Activated CD8-positive, alpha-beta memory T cell treated with anti-CD3 and anti-CD28 coated beads for 36 hours (primary cell): ENCODE measurements around the gene IGF2R. TPM values are rescaled to one million over a fixed set of nuclear protein-coding genes. Genes with fewer than 3 reads are reported as not detected.

Experiments
- CTCF ChIA-PET: fragments of 350-600 bp; sonication (Branson Sonifier 250); formaldehyde crosslinking; loops from one replicate; lab custom pipeline; 2021; ENCODE audit warnings: antibody characterized with exemption; lab: Charles Lee
- POLR2A ChIA-PET: fragments of 350-600 bp; sonication (Branson Sonifier 250); formaldehyde crosslinking; loops from one replicate; lab custom pipeline; 2021; ENCODE audit warnings: antibody characterized with exemption; lab: Charles Lee
- total RNA-seq, 2 experiments: library from RNA; stranded (reverse); gene quantifications; one replicate each; pipeline ENCODE4 v1.2.3, GENCODE V29; 2021

Gene IGF2R
- total RNA-seq, 2 experiments from 2014 or later, result 125 to 128 TPM

DNA sequence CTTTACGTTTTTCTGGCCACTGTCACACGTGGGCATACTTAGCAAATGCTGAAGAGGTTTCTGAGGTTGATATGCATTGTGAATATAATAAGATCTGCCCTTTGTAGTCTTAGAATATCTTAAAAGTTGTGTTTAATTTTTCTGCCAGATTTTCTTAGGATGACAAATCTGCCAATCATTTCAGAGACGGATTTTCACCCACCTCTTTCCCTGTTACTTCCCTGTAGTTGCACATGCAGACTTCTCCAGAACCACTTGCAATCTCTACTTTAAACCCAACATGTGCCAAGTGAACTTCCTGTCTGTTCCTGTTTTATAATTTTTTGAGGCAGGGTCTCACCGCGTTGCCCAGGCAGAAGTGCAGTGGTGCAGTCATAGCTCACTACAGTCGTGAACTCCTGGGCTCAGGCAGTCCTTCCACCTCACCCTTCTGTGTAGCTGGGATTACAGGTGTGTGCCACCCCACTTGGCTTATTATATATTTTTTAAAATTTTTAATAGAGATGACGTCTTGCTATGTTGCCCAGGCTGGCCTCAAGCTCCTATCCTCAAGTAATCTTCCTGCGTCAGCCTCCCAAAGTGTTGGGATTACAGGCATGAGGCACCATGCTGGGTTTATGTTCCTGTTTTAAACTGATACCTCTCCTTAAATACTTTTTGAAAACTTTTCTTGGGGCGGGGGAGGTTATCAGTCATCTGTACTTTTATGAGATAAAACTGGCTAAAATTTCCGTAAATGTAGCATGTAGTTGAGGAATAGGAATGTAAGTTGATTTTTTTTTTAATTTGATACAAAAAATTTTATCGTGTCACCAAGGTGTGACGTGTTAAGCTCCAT is 2.7 kb downstream of the IGF2R start:
- CTCF ChIA-PET, result no interaction called here

DNA sequence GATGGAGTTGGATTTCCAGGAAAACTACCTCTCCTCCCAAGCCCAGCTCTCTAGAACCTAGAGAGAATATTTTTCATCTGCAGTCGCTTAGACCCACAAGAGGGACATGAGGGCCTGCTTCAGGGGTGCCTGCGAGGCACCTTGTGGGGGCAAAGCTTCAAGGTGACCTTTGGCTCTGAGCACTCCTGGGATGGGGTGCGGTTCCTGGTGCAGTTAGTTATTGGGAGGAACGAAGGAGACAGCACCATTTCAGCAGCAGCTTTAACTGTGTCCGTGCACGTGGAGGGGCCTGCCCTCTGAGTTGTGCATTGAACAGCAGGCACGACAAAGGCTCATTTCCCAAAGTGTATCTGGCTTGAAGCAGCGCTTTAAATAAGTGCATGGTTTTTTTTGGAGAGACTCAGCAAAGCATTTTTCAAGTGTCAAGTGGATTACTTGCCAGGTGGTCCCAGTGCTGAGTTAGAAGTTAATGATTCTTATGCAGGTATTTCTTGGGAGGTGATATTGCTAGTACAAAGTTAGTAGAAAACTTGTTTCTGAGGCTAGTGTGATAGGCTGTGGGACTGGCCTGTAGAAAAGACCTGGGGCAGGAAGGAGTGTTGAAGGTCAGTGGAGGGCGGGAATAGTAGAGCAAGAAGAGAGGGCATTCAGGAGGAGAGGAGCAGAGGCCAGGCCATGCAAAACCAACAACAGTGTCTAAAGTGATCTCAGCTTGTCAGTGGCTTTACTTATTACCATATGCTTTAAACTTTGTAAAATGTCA is 3.8 kb downstream of the IGF2R start:
- ChIA-PET POLR2A (interaction anchor here (1.1 kb wide), 1 partner anchor 182 kb away, joined by 3 read pairs; the partner anchor contains the start of gene MRPL18), CTCF (no interaction called here)

More for the DNA sequence above, 2.7 kb downstream of the IGF2R start:
- POLR2A ChIA-PET, result interaction anchor here (1.0 to 1.1 kb wide), 2 partner anchors 11 to 181 kb away, joined by 3 read pairs; partner anchors contain the start of gene MRPL18

DNA sequence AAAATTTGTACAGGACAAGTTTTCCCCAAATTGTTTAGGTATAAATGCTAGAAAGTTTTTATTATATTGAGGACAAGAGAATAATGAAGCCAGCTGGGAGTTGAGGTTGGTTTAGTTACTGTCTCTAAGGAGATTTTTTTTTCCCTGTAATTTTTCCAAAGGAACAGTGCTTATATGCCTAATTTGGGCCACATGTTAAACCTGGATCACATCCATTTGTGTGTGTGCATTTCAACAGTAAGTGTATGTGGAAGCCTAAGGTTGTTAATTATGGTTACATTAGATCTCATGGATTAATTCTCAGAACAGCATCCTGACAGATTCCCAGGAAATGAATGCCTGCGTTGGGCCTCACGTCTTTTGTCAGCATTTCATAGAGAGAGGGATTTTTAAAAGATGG is 4.5 kb downstream of the IGF2R start:
- ChIA-PET CTCF (no interaction called here), POLR2A (interaction anchor here (0.6 to 1.5 kb wide), 2 partner anchors 9 to 866 kb away, joined by 4 to 5 read pairs; no protein-coding TSS in a partner anchor)

DNA sequence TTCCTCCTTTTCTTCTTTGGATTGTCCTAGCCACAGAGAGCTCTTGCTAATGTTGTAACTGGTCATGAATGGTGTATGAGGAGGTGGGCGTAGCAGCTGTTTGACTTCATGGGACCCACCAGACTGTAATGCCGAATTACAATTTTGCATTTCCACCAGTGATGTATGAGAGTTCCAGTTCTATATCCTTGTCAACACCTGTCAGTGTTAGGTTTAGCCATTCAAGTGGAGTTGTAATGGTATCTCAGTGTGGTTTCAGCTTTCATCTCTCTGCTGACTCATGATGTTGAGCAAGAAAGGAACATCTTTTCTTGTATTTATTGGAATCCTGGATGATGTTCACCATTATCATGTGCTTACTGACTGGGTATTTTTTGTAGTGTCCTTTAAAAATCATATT is 5.1 kb downstream of the IGF2R start:
- ChIA-PET CTCF (no interaction called here), POLR2A (interaction anchor here (0.6 to 1.5 kb wide), 4 partner anchors 9 to 866 kb away, joined by 3 to 5 read pairs (median 4); no protein-coding TSS in a partner anchor)

DNA sequence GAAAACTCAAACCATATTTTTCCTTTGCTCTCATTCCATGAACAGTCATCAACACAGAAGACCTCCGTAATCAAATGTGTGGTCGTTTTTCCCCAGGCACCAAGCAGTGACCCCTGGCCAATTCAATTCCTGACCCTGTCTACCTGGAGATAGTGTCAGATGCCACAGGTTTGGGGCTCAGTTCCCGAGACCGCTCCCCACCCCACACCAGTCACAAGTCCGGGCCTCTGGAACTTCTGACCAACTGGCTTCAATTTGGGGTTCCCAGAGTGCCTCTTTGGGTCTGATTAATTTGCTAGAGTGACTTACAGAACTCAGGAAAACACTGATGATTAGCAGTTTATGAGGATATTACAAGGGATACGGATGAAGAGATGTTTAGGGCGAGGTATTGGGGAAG is 6.0 kb downstream of the IGF2R start:
- ChIA-PET CTCF (no interaction called here), POLR2A (no interaction called here)

DNA sequence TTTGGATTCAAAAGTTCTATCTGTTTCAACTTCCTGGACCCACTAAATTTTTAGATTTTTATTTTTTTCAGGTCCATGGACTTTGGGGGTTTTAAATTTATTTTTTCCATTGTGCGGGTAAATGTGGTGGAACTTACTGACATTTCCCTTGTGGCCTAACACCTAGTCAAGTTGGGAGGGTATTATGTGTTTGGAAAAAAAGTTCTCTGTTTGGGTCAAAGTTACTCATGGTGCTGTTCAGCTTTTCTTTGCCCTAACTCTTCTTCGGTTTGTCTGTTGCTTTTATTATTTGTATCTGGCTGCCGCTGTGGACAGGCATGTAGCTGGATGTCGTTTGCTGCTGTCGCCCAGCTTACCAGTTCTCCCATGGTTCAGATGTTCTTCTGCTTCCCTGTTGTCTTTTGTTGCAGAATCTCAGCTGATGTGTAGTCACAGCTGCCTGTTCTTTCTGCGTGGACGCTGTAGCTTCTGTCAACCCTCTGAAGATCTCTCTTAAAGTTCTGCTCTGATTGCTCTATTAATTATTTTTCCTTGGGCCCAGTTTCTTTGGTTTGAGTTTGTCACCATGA is 7.9 kb downstream of the IGF2R start:
- POLR2A ChIA-PET, result interaction anchor here (0.6 kb wide), 1 partner anchor 217 kb away, joined by 4 read pairs; no protein-coding TSS in a partner anchor
- CTCF ChIA-PET, result interaction anchor here (2.0 to 2.6 kb wide), 2 partner anchors 14 to 86 kb away, joined by 4 to 10 read pairs; no protein-coding TSS in a partner anchor

DNA sequence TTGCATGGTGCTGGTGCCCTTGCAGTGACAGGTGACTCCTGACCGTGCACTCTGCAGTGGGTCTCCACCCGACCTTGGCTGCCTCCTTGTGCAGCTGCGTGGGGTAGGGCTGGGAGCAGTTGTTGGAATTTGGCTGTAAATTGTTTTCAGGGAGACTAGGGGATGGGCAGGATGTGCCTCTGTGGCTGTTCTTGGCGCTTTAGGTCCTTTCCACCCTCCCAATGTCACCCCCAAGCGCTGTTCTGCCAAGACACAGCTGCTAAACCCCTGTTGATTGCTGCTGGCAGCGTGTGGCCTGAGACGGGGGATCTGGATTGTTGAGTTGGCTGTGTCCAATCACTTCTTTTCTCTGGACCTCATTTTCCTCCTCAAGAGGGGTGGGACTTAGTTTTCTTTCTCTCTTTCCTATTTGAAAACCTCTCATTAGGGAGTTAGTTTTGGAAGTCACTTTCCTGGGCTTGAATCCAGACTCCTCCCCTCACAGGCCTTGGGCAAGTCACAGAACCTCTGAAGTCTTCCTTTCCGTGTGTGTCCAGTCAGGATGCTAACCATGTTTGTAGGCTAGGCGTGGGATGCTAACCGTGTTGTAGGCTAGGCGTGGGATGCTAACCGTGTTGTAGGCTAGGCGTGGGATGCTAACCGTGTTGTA is 8.5 kb downstream of the IGF2R start:
- CTCF ChIA-PET, result interaction anchor here (2.0 to 2.6 kb wide), 2 partner anchors 13 to 85 kb away, joined by 4 to 10 read pairs; no protein-coding TSS in a partner anchor
- POLR2A ChIA-PET, result interaction anchor here (0.6 to 3.0 kb wide), 2 partner anchors 8 to 218 kb away, joined by 4 to 18 read pairs; partner anchors contain the start of gene IGF2R

DNA sequence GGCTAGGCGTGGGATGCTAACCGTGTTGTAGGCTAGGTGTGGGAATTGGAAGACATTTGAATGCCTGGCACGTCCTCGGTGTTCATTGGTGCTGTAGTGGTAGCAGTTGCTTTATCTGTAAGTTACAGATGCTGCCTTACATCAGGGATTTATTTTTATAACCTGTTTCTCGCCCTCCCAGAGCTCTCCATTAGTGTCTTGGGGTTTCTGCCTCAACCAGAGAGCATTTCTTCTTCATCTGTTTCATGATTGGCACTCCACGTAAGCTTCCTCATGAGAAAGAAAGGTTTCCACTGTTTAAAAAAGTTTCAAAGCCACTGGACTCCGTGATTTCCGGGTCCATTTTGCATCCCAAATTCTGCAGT is 9.0 kb downstream of the IGF2R start:
- CTCF ChIA-PET, result interaction anchor here (1.0 to 2.6 kb wide), 3 partner anchors 9 to 85 kb away, joined by 4 to 10 read pairs (median 5); partner anchors contain the start of gene IGF2R
- POLR2A ChIA-PET, result interaction anchor here (3.0 kb wide), 1 partner anchor 8 kb away, joined by 18 read pairs; the partner anchor contains the start of gene IGF2R

DNA sequence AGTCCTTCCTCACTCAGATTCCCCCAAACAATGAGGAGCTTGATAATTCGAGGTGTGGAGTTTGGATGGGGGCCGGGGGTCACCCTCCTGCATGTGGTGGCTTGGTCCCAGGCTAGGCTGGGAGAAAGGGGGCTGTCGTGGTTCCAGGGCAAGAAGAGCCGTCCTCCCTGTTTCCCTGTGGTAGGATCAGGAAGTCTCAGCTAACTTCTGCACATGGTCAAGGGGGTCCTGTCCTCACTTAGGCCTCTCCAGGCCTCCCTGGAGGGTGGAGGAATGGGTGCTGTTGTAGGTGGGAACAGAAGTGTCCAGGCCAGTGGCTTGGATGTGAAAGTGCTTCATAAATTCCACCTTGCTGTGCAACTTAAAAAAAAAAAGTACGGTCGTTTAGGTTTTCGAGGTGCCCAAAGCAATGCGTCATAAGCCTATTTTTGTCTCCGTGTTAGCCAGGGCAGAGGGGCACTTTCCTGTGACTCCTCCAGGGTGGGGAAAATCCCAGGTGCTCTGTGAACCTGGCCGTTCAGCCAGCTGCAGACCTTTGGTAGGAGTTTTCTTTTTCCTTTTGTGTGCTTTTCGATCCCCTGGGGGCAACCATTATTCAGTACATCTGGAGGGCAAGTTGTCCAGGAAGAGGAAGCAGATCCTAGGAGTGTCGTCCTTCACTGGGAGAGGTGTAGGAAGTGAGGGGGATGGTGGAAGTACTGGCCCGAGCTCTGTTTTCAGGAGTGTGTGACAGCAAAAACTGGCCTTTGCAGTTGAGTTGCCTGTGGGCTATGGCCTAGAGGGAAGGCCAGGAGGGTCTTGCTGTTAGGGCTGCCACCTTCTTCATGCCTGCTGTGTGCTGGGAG is 9.6 kb downstream of the IGF2R start:
- CTCF ChIA-PET, result interaction anchor here (0.6 to 2.6 kb wide), 4 partner anchors 9 to 440 kb away, joined by 3 to 10 read pairs (median 4); partner anchors contain the start of gene IGF2R
- POLR2A ChIA-PET, result interaction anchor here (1.0 to 3.0 kb wide), 3 partner anchors 9 to 252 kb away, joined by 4 to 18 read pairs (median 5); partner anchors contain the start of genes IGF2R and WTAP

DNA sequence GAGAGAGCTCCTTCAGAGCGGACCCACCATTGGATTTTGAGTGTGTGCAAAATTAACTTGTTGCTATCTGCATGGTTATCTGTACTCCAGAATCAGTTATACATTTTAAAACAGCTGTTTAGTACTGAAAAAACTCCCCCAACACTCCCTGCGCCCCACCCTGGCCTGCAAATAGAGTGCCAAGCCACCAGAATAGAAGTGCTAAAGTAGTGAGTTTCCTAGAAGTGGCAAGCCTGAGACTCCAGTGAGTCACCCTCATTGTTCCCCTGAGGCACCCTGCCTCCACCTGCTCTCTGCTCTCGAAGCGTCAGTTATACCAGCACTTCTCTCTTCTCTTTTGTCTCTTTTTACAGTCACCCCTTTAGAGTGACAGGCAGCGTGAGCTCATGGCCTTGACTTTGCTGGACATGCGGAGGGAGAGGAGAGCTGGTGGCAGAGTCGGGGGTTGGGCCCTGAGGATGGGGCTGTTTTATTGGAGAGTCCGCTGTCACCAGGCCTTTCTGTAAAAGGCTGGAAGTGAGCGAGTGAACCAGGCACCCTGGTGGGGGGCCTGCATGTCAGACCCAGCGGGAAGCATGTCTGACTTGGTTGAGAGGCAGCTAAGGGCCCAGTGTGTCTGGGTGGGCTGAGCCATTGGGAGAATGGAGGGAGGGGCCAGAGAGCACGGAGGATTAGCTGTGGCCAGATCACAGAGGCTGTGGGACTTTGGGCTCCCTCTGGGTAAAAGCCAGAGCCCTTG is 10.4 kb downstream of the IGF2R start:
- ChIA-PET CTCF (interaction anchor here (1.2 kb wide), 1 partner anchor 9 kb away, joined by 3 read pairs; no protein-coding TSS in a partner anchor), POLR2A (interaction anchor here (0.6 to 3.0 kb wide), 4 partner anchors 10 to 252 kb away, joined by 3 to 18 read pairs (median 4); partner anchors contain the start of genes IGF2R and WTAP)

DNA sequence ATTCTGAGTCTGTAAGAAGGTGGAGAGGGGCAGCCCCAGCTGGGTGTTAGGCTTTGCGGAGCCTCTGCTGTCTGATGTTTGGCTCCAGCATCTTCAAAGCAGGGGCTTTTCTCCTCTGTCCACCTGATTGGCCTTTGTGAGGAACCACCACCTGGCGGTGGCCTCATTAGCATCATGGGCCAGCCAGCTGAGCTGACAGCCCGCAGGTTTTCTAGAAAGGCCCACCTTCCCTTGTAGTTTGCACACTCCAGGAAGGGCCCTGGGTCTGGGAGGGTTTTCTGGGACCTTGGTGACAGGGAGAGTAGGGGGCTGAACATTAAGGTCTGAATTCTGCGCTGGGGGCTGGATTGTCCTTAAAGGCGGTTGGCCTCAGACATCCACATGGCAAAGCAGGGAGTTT is 11.6 kb downstream of the IGF2R start:
- ChIA-PET POLR2A (interaction anchor here (1.1 to 3.0 kb wide), 2 partner anchors 11 to 192 kb away, joined by 3 to 18 read pairs; partner anchors contain the start of gene IGF2R), CTCF (interaction anchor here (1.2 kb wide), 1 partner anchor 10 kb away, joined by 3 read pairs; no protein-coding TSS in a partner anchor)

DNA sequence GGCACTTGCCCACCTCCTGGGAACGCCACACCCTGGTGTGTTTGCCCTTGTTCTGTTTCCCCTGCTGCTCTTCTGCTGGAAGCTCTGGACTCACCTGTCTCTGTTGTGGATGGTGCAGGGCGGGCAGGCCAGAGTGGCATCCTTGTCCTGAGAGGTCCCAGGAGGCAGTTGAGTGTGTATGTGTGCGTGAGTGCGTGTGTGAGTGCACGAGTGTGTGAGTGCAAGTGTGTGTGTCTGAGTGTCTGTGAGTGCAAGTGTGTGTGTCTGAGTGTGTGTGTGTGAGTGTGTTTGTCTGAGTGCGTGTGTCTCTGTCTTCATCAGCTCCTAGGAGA is 12.2 kb downstream of the IGF2R start:
- CTCF ChIA-PET, result interaction anchor here (1.2 kb wide), 1 partner anchor 11 kb away, joined by 3 read pairs; no protein-coding TSS in a partner anchor
- POLR2A ChIA-PET, result interaction anchor here (1.1 to 2.5 kb wide), 2 partner anchors 12 to 193 kb away, joined by 3 to 10 read pairs; partner anchors contain the start of gene IGF2R

DNA sequence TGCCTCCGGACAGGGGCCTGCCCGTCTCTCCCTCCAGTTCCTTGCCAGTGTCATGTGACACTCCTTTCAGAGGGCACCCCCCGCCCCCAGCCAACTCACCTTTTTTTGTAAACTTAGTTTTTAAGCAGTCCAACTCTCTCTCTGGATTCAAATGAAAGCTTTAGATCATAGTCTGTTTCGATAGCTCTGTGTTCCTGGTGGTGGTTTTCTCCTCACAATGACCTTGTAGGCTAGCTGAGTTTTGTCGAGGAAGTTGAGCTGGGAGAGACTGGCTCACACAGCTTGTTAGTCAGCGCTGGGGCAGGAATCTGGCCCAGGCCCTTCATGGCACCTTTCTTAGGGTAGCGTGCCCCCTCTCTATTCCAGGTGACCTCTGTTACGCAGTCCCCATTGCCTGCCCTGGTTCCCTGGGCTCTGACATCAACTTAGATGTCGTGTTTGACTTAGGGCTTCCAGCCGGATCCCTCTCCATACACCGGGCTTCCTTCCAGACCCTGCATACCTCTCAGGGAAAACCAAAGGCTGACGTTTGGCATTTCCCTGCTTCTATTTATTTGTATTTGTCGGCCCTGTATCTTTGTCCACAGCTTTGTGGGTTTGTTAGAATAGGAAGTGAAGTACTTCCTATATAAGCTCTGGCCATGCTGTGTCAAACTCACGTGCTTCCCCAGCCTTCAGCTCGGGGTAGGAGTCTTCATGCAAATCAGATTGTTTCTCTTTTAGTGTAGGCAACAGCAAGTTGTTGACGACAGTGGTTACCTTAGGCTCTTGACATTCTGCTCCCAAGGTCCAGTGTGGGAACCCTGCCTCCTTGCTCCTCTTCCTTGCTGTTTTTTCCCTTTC is 12.7 kb downstream of the IGF2R start:
- POLR2A ChIA-PET, result interaction anchor here (2.0 to 2.5 kb wide), 2 partner anchors 8 to 12 kb away, joined by 5 to 10 read pairs; partner anchors contain the start of gene IGF2R
- CTCF ChIA-PET, result interaction anchor here (1.4 kb wide), 1 partner anchor 16 kb away, joined by 4 read pairs; no protein-coding TSS in a partner anchor

DNA sequence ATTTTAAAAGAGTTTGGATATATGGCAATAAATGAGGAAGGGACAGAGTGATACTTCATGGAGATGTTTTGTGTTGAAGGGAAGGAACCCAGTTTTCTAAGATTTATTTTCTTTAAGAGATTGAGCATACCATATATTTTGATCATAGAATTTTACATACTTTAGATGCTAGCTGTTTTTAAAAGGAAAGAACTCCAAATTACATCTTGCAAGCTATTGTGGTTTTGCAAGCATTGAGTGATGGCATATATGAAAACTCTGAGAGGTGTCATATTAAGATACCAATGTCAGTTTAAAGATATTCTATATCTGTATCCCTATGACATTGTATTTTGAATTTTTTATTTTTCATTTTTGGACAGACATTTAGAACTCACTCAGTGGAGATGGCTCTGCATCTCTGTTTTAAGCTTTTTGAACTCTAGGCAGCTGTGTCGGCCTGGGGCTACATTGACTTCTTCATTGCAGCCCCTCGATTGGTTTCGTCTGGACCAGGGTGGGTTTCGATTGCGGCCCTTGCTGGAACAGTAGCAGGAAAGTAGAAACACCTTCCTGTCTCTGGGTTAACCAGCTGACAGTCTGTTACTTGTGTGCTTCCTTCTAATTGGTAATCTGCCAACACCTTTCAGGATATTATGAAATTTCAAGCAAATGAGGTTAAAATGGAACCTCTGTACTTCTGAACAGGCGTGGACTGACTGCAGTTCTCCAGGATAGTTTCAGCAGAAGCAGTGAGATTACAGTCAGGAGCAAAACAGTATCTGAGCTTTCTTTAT is 14.0 kb downstream of the IGF2R start:
- CTCF ChIA-PET, result interaction anchor here (0.7 to 1.4 kb wide), 2 partner anchors 14 to 15 kb away, joined by 3 to 4 read pairs; partner anchors contain the start of gene IGF2R
- POLR2A ChIA-PET, result interaction anchor here (0.7 to 2.5 kb wide), 3 partner anchors 9 to 13 kb away, joined by 3 to 10 read pairs (median 5); partner anchors contain the start of gene IGF2R
